Panc1 (cell line): ENCODE measurements around the gene ELANE.
"Not testable (repeated sequence)": the region's sequence is repeated elsewhere in the genome, so short reads cannot be mapped to it uniquely, and the experiment has no call there.

Experiments
- POLR2AphosphoS5 ChIP-seq: IDR thresholded peaks from 2 replicates; pipeline ENCODE4 v1.6.1; 2012; ENCODE audit warnings: mild to moderate bottlenecking, low read depth, low read length, moderate library complexity
- SIN3A ChIP-seq: IDR thresholded peaks from 2 replicates; pipeline ENCODE4 v1.6.1; 2012; ENCODE audit warnings: low read depth, mild to moderate bottlenecking, low read length, moderate library complexity, borderline replicate concordance; ENCODE audit not compliant: insufficient read depth
- TF ChIP-seq, protein P1 (sequence below): fragments of 450-650 bp; IDR thresholded peaks from 2 replicates; pipeline ENCODE4 v1.5.1; 2017; ENCODE audit warnings: mild to moderate bottlenecking
- TF ChIP-seq, protein P2 (sequence below), 2 experiments: IDR thresholded peaks; 2 replicates each; pipeline ENCODE4 v1.6.1; 2011 to 2012; ENCODE audit warnings: low read depth in 2 of 2, control low read depth in 1 of 2, low read length in 1 of 2, mild to moderate bottlenecking in 1 of 2, moderate library complexity in 1 of 2; ENCODE audit not compliant: insufficient read depth in 1 of 2

DNA sequence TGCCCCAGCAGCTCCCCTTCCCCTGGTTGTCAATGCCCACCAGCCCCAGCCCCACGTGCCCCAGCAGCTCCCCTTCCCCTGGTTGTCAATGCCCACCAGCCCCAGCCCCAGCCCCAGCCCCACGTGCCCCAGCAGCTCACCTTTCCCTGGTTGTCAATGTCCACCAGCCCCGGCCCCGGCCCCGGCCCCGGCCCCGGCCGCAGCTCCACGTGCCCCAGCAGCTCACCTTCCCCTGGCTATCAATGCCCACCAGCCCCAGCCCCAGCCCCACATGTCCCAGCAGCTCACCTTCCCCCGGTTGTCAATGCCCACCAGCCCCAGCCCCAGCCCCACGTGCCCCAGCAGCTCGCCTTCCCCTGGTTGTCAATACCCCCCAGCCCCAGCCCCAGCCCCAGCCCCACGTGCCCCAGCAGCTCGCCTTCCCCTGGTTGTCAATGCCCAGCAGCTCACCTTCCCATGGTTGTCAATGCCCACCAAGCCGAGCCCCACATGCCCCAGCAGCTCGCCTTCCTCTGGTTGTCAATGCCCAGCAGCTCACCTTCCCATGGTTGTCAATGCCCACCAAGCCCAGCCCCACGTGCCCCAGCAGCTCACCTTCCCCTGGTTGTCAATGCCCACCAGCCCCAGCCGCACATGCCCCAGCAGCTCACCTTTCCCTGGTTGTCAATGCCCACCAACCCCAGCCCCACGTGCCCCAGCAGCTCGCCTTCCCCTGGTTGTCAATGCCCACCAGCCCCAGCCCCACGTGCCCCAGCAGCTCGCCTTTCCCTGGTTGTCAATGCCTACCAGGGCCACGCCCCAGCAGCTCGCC lies 26.9 kb downstream of the ELANE start:
- TF ChIP-seq, protein P1, sequence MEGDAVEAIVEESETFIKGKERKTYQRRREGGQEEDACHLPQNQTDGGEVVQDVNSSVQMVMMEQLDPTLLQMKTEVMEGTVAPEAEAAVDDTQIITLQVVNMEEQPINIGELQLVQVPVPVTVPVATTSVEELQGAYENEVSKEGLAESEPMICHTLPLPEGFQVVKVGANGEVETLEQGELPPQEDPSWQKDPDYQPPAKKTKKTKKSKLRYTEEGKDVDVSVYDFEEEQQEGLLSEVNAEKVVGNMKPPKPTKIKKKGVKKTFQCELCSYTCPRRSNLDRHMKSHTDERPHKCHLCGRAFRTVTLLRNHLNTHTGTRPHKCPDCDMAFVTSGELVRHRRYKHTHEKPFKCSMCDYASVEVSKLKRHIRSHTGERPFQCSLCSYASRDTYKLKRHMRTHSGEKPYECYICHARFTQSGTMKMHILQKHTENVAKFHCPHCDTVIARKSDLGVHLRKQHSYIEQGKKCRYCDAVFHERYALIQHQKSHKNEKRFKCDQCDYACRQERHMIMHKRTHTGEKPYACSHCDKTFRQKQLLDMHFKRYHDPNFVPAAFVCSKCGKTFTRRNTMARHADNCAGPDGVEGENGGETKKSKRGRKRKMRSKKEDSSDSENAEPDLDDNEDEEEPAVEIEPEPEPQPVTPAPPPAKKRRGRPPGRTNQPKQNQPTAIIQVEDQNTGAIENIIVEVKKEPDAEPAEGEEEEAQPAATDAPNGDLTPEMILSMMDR = not testable (repeated sequence)
- TF ChIP-seq, protein P2, sequence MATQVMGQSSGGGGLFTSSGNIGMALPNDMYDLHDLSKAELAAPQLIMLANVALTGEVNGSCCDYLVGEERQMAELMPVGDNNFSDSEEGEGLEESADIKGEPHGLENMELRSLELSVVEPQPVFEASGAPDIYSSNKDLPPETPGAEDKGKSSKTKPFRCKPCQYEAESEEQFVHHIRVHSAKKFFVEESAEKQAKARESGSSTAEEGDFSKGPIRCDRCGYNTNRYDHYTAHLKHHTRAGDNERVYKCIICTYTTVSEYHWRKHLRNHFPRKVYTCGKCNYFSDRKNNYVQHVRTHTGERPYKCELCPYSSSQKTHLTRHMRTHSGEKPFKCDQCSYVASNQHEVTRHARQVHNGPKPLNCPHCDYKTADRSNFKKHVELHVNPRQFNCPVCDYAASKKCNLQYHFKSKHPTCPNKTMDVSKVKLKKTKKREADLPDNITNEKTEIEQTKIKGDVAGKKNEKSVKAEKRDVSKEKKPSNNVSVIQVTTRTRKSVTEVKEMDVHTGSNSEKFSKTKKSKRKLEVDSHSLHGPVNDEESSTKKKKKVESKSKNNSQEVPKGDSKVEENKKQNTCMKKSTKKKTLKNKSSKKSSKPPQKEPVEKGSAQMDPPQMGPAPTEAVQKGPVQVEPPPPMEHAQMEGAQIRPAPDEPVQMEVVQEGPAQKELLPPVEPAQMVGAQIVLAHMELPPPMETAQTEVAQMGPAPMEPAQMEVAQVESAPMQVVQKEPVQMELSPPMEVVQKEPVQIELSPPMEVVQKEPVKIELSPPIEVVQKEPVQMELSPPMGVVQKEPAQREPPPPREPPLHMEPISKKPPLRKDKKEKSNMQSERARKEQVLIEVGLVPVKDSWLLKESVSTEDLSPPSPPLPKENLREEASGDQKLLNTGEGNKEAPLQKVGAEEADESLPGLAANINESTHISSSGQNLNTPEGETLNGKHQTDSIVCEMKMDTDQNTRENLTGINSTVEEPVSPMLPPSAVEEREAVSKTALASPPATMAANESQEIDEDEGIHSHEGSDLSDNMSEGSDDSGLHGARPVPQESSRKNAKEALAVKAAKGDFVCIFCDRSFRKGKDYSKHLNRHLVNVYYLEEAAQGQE (IDR thresholded peaks at IDR 0.05; ENCODE audit: insufficient read depth in 1 of 2, low read depth in 2 of 2, low read length in 1 of 2) = not testable (repeated sequence)
- not testable (repeated sequence) for TF ChIP-seq POLR2AphosphoS5, SIN3A
